Measurements from ENCODE around the gene UNC5B. TPM values are rescaled to one million over a fixed set of nuclear protein-coding genes. Genes with fewer than 3 reads are reported as not detected.

Gene UNC5B
- polyA plus RNA-seq, 1 donor (not counting 4 experiments of a cell fraction or from before 2014, with no cell fraction given), result 1.1 TPM

DNA sequence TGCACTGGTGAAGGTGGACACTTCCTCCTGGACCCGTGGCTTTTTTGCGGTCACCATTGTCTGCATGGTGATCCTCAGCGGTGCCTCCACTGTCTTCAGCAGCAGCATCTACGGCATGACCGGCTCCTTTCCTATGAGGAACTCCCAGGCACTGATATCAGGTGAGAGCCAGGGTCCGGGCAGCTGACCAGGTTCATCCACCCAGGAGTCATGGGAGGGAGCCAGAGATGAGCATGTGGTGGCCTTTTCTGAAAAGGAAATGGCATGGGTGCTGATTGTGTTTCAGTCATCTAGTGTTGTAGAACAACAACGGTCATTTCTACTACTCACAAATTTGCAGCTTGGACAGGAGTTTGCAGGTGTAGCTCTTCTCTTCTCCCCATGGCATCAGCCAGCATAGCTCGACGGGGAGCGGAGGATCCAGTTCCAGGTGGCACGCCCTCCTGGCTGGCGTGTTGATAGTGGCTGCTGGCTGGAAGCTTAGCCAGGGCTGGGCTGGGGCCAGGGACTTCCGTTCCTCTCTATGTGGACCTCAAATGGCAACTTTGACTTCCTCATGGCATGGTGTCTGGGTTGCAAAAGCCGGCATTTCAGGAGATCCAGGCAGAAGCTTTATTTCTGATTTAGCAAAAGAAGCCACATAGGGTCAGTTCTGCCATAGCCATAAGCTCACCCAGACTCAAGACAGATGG, 139.4 kb downstream of the UNC5B start:
- FAIRE-seq (no peak), DNase-seq (ENCODE audit: low read depth, low spot score) (no peak)
- Histone ChIP-seq H3K79me2 (ENCODE audit: control insufficient read depth, insufficient read depth, low read length) (no peaks in the 10 kb centered on the region), H3K4me2 (ENCODE audit: control insufficient read depth, extremely low read depth, insufficient read depth, low read depth, low read length) (no peak overlapping the region), H3K4me1 (ENCODE audit: control insufficient read depth, extremely low read depth, insufficient read depth, low read length) (peaks cover 7% of the 10 kb centered on the region), H3K9me3 (ENCODE audit: control insufficient read depth, low read depth, low read length) (no peaks in the 10 kb centered on the region), H4K20me1 (ENCODE audit: control insufficient read depth, extremely low read depth, insufficient read depth, low read length) (no peaks in the 10 kb centered on the region), H3K4me3 (ENCODE audit: control insufficient read depth in 2 of 3, extremely low read depth in 1 of 3, insufficient read depth in 2 of 3, low read depth in 1 of 3, low read length in 3 of 3) (no peak overlapping the region), H3K9me1 (ENCODE audit: control insufficient read depth, extremely low read depth, insufficient read depth, low read length) (no peaks in the 10 kb centered on the region), H3K9ac (ENCODE audit: control insufficient read depth, extremely low read depth, insufficient read depth, low read length) (no peak overlapping the region), H3K36me3 (ENCODE audit: control insufficient read depth in 2 of 2, extremely low read depth in 1 of 2, insufficient read depth in 2 of 2, low read length in 2 of 2) (no peaks in the 10 kb centered on the region), H3K27me3 (ENCODE audit: control insufficient read depth, extremely low read depth, insufficient read depth, low read length) (peaks cover 58% of the 10 kb centered on the region), H3K27ac (ENCODE audit: control insufficient read depth, insufficient read depth, low read length) (no peak overlapping the region), H2AFZ (ENCODE audit: control insufficient read depth, low read length) (no peak overlapping the region)
- TF ChIP-seq, protein P1, sequence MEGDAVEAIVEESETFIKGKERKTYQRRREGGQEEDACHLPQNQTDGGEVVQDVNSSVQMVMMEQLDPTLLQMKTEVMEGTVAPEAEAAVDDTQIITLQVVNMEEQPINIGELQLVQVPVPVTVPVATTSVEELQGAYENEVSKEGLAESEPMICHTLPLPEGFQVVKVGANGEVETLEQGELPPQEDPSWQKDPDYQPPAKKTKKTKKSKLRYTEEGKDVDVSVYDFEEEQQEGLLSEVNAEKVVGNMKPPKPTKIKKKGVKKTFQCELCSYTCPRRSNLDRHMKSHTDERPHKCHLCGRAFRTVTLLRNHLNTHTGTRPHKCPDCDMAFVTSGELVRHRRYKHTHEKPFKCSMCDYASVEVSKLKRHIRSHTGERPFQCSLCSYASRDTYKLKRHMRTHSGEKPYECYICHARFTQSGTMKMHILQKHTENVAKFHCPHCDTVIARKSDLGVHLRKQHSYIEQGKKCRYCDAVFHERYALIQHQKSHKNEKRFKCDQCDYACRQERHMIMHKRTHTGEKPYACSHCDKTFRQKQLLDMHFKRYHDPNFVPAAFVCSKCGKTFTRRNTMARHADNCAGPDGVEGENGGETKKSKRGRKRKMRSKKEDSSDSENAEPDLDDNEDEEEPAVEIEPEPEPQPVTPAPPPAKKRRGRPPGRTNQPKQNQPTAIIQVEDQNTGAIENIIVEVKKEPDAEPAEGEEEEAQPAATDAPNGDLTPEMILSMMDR (optimal IDR thresholded peaks at IDR 0.05 in 1 of 3, IDR thresholded peaks at IDR 0.05 in 1 of 3, conservative IDR thresholded peaks at IDR 0.05 in 1 of 3; ENCODE audit: extremely low read depth in 1 of 3, insufficient read depth in 2 of 3, low read length in 3 of 3), result no peak
- no peak for TF ChIP-seq EZH2 (IDR thresholded peaks at IDR 0.05; ENCODE audit: low read length)
- dilution Hi-C loops (cut with MboI; ENCODE audit: extremely low pct_ligation_motif_present, low sequenced_read_pairs), result no loop called here

Other genes starting within 250 kb of the UNC5B start
- 0.29 to 0.76 TPM (median 0.52 TPM) in 3 replicates for gene SLC29A3, start 106.7 kb downstream of the UNC5B start, polyA plus RNA-seq
- 0.01 TPM in 3 replicates for gene CDH23, start 184.3 kb downstream of the UNC5B start, polyA plus RNA-seq